ENCODE measurements around the gene ACCSL. TPM values are rescaled to one million over a fixed set of nuclear protein-coding genes. Genes with fewer than 3 reads are reported as not detected.

ACCSL gene
- polyA plus RNA-seq, 1 of the 3 experiments (the other 2 are of a cell fraction): not detected

- no peak overlapping the region for H3K4me3 ChIP-seq (ENCODE audit: low read depth in 2 of 2, low read length in 1 of 2)
- H3K9me3 ChIP-seq: no peaks in the 10 kb centered on the region
- H3K79me2 ChIP-seq (ENCODE audit: insufficient read depth): no peaks in the 10 kb centered on the region
- H3K4me2 ChIP-seq: no peak overlapping the region
- no peak overlapping the region for H2AFZ ChIP-seq (ENCODE audit: low read depth)
- no peaks in the 10 kb centered on the region for H3K9me2 ChIP-seq
- no peak for DNase-seq
- ChIA-PET CTCF (interaction anchor here (0.6 to 4.4 kb wide), 4 partner anchors 83 to 247 kb away, joined by 3 to 27 read pairs (median 3); no protein-coding TSS in a partner anchor), POLR2A (no interaction called here)
- no peak overlapping the region for H3K27ac ChIP-seq (ENCODE audit: low read depth in 2 of 2, low read length in 1 of 2)
- no peak overlapping the region for H3K9ac ChIP-seq
- H3K4me1 ChIP-seq (ENCODE audit: control insufficient read depth in 1 of 2, insufficient read depth in 2 of 2, low read depth in 1 of 2, low read length in 1 of 2): peaks cover 9 to 12% of the 10 kb centered on the region in 2 experiments; a peak in 2 of 4 replicates
- no peak for TF ChIP-seq YY1 (IDR thresholded peaks at IDR 0.05; ENCODE audit: low read depth)
- no peaks in the 10 kb centered on the region for H3K36me3 ChIP-seq (replicated peaks in 1 of 2; ENCODE audit: control insufficient read depth in 1 of 2, insufficient read depth in 2 of 2, low read length in 1 of 2)
- 80% methylated on average over 5 of the region's 5 CpGs for WGBS (ENCODE audit: low lambda C conversion rate)
- no peaks in the 10 kb centered on the region for H3F3A ChIP-seq (replicated peaks; ENCODE audit: insufficient read depth)
- H4K20me1 ChIP-seq (ENCODE audit: insufficient read depth): no peaks in the 10 kb centered on the region
- H3K27me3 ChIP-seq (ENCODE audit: insufficient read depth): no peaks in the 10 kb centered on the region
Observed at GRCh38 chr11:44031549-44031948, 16.2 kb upstream of the ACCSL start.

- POLR2A ChIA-PET: interaction anchor here (1.1 kb wide), 1 partner anchor 43 kb away, joined by 3 read pairs; no protein-coding TSS in a partner anchor
- no peak overlapping the region for H3K4me2 ChIP-seq
Observed at GRCh38 chr11:44032299-44033085, 15.3 kb upstream of the ACCSL start.

More at GRCh38 chr11:44032299-44033085, 15.3 kb upstream of the ACCSL start:
- H2AFZ ChIP-seq (ENCODE audit: low read depth): no peak overlapping the region
- no peaks in the 10 kb centered on the region for H3K36me3 ChIP-seq (replicated peaks in 1 of 2; ENCODE audit: control insufficient read depth in 1 of 2, insufficient read depth in 2 of 2, low read length in 1 of 2)
- TF ChIP-seq CHD2 (IDR thresholded peaks at IDR 0.05; ENCODE audit: low read length, partially characterized antibody): no peak
- TF ChIP-seq SMC3 (IDR thresholded peaks at IDR 0.05; ENCODE audit: low read depth, low read length): no peak
- no peak for TF ChIP-seq MEF2A (IDR thresholded peaks at IDR 0.05; ENCODE audit: borderline replicate concordance, low read depth)
- TF ChIP-seq POLR2AphosphoS5 (IDR thresholded peaks at IDR 0.05; ENCODE audit: low read depth, low read length): no peak
- TF ChIP-seq FOXJ3 (CRISPR knock-in tag; IDR thresholded peaks at IDR 0.05): no peak
- no peak for TF ChIP-seq TAF1 (IDR thresholded peaks at IDR 0.05; ENCODE audit: borderline replicate concordance, low read depth, low read length)
- TF ChIP-seq RCOR1 (IDR thresholded peaks at IDR 0.05; ENCODE audit: low read length): no peak
- TF ChIP-seq EP300 (IDR thresholded peaks at IDR 0.05; ENCODE audit: borderline replicate concordance in 1 of 2, low read depth in 1 of 2, low read length in 1 of 2): no peak
- TF ChIP-seq ELF1 (IDR thresholded peaks at IDR 0.05): no peak
- no peak for TF ChIP-seq FOSL2 (IDR thresholded peaks at IDR 0.05; ENCODE audit: borderline replicate concordance, low read depth)
- no peak for TF ChIP-seq PBX3 (IDR thresholded peaks at IDR 0.05)
- no peak for TF ChIP-seq NRF1 (IDR thresholded peaks at IDR 0.05; ENCODE audit: low read depth, low read length)
- 68% methylated on average over 10 of the region's 15 CpGs for WGBS (ENCODE audit: low lambda C conversion rate)
- H3F3A ChIP-seq (replicated peaks; ENCODE audit: insufficient read depth): no peaks in the 10 kb centered on the region
- peaks cover 9 to 18% of the 10 kb centered on the region in 2 experiments; a peak in 2 of 4 replicates for H3K4me1 ChIP-seq (ENCODE audit: control insufficient read depth in 1 of 2, insufficient read depth in 2 of 2, low read depth in 1 of 2, low read length in 1 of 2)
- no peak overlapping the region for H3K9ac ChIP-seq
- DNase-seq: no peak
- H3K9me2 ChIP-seq: no peaks in the 10 kb centered on the region
- CTCF ChIA-PET: interaction anchor here (0.9 to 4.4 kb wide), 5 partner anchors 84 to 143 kb away, joined by 3 to 27 read pairs (median 3); no protein-coding TSS in a partner anchor
- no peak overlapping the region for H3K4me3 ChIP-seq (ENCODE audit: low read depth in 2 of 2, low read length in 1 of 2)
- no peaks in the 10 kb centered on the region for H3K79me2 ChIP-seq (ENCODE audit: insufficient read depth)
- H3K27ac ChIP-seq (ENCODE audit: low read depth in 2 of 2, low read length in 1 of 2): no peak overlapping the region
- no peaks in the 10 kb centered on the region for H3K27me3 ChIP-seq (ENCODE audit: insufficient read depth)
- no peaks in the 10 kb centered on the region for H3K9me3 ChIP-seq
- H4K20me1 ChIP-seq (ENCODE audit: insufficient read depth): no peaks in the 10 kb centered on the region
